Smooth muscle cell of the brain vasculature (primary cell): ENCODE measurements around the gene CD164L2.
"Not testable (repeated sequence)": the region's sequence is repeated elsewhere in the genome, so short reads cannot be mapped to it uniquely, and the experiment has no call there.

Source experiments
- DNase-seq: peaks from one replicate; pipeline ENCODE4 v3.0.0-alpha.2; 2012; ENCODE audit warnings: low read depth, low spot score

Gene CD164L2

DNA sequence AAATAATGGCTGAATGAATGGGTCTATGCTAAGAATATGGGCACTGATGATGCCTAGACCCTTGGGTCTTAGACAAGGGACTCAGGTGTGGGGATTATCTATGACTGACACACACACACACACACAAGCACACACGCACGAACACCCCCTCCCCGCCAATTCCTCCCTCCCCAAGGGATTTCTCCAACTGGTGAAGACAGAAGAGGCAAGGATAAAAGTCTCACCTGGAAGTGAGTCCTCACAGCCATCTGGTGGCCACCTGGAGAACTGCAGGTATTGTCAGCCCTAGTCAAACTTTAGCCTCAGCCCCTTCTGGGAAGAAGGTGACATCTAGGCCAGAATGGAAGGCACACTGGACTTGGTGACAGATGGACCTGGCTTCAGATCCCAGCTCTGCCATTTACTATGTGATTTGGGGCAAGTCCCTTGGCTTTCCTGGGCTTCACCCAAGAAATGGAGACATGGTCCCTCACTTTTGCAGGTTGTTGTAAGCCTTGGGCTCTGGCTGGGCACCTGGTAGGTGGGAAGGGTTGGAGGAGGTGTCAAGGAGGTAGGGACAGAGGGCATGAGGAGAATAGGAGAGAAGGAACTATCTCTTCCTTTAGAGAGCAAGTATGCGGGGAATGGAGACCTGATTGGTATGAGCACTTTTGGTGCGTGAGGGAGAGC, 5.3 kb upstream of the CD164L2 start:
- no peak for DNase-seq

DNA sequence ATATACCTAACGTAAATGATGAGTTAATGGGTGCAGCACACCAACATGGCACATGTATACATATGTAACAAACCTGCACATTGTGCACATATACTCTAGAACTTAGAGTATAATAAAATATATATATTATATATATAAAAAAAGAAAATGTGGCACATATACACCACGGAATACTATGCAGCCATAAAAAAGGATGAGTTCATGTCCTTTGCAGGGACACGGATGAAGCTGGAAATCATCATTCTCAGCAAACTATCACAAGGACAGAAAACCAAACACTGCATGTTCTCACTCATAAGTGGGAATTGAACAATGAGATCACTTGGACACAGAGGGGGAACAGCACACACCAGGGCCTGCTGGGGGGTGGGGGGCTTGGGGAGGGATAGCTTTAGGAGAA, 1.7 kb upstream of the CD164L2 start:
- not testable (repeated sequence) for DNase-seq

DNA sequence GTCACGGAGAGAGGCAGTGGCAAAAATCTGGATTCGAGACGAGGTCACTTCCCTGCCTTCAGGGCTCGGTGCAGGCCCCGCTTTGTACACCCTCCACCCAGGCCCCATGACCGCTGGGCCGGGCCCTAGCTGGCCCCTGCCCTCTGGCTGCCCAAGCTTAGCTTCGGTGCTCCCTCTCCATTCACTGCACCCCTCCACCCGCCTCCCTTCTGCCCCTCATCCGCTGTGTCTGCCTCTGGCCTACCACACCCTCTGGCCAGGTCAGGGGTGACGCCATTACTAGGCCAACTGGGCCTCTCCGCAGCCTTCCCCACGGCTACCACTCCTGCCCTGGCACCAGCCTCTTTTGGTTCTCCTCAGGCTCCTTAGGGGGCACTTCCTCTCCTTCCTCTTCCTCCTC, 528 bp upstream of the CD164L2 start:
- DNase-seq: no peak

DNA sequence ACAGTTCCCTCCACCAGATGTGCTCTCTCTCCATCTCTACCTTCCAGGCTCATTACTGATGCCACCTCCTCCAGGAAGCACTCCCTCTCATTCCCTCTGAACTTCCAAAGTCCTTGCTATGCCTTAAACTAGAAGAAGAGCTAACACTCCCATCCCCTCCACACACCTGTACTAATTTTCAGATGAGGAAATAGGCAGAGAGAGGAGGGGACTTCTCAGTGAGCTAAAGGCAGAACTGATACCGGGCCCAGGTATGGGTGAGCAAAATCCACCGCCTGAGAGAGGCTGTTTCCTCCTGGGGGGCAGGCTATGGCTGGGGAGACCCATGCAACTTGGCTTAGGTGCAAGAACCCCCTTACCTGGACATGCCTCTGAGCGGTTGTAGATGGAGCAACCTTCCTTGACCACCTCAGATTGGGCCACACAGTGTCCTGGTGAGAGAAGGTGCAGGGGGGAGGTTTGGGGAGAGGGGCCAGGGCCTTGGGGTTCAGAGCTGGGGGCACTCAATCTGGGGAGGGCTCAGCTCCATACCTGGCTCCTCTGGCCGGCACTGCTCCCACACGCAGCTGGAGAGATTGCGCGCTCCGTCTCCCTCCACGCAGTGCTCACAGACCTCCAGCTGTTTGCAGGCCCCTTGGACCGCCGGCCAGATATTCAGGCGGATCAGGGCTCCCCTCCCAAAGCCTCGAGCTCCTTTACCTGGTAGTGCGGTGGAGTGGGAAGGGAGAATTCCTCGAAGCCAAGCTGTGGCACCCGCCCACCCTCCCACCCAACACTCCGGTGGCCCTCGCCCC, 967 bp downstream of the CD164L2 start:
- no peak for DNase-seq

DNA sequence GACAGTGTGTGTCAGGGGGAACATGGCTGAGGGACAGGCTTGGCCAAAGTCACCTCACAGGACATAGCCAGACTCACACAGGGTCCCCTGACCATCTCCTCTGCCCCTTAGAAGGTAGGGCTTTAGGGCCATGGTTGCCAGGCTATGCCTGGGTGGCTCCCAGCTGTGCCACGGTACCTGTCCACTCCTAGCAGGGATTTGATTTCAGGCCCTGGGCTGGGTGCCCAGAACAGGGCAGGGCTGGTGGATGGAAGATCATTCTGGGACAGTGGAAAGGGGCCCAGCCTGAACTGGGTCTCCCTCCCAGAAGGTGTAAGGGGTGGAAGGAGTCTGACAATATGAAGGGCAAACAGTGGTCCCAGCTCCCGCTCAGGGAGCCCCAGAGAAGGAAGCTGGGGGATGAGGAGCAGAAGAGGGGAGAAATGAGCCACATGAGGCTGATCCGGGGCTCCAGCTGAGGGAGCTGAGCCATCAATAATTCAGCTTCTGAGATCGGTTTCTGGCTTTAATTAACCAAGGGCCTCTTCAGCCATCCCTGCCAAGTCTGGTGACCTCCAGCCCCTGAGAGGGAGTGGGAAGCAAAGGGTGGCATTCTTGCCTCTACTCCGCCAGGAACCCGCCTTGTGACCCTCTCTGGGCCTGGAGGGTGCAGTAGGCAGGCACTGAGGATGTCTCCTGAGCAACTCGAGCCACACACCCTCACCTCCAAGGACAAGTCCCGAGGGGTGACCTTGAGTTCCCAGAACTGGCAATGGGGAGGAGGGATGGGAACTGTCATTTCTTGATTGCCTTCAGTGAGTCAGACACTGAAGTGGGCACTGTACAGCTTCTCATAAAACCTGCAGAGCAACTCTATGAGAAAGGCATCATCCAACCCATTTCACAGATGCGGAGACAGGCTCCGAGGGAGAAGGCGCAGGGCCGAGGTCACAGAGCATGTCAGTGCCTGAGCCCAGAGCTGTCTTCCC, 2.1 kb downstream of the CD164L2 start:
- no peak for DNase-seq

DNA sequence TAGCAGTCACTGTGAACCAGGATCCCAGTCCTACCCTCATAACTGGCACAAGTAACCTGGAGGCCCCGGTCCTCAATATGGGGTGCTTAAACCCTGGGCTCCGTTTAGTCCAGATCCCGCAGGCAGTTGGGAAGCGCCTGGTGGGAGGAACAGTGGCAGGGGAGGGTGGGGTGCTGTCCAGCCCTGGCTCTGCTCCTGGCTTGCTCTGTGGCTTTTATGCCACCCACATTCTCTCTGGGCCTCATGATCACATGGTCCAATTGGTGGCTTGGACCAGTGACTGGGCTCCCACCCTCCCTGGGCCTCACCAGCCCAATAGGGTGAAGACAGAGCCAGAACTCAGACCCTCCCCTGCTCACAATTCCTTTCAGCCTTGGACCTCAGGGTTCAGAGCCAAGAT, 2.9 kb downstream of the CD164L2 start:
- DNase-seq: no peak

DNA sequence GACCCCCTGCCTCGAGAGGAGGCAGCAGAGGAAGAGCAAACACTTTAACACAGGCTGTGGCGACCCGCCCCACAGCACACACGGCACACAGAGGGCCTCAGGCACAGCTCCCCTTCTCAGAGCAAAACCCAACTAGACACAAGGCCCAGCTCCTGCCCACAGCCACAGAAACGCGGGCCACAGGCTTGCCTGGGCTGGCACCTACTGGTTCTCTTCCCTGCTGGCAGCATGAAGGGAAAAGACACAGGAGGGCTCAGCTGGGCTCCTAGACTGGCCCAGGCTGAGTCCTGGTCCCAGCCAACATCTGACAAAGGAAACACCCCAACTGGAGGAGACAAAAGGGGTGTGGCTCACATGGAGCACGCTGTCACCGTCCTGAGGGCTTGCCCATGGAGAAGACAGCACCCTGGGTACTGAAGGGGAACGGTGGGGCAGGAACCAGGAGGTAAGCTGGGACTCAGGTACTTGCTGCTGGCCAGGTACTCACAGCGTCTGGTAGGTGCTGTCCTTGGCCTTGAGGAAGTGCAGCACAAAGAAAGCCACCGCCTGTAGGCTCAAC, 3.5 kb downstream of the CD164L2 start:
- no peak for DNase-seq

DNA sequence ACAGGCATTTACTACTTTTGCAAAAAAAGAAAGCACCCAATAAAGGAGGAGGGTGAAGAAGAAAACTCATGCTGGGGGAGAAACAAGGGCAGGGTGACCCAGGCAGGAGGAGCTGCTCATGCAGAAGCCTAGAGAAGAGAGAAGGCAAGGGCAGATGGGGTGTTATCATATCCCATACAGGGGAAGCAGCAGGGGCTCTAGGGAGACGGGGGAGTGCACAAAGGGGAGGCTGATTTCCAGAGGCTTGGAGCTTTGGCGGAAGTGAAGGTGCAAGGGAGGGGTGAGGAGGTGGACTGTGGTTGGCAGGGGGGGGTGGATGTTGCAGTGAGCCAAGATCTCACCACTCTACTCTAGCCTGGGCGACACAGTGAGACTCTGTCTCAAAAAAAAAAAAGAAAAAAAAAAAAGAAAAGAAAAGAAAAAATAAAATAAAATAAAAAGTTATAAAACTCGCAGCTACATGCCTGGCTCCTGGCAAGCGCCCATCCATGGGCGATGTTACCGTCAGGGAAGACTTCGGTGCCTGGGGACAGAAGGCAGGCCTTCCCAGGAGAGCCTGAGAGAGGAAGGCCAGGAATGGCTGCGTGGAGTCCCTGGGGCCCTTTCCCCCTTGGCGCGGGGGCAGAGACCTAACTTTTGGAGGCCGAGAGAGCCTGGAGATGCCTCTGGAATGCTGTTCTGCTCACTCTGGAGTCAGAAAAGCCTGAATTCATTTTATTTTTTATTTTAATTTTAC, 5.2 kb downstream of the CD164L2 start:
- DNase-seq: no peak

DNA sequence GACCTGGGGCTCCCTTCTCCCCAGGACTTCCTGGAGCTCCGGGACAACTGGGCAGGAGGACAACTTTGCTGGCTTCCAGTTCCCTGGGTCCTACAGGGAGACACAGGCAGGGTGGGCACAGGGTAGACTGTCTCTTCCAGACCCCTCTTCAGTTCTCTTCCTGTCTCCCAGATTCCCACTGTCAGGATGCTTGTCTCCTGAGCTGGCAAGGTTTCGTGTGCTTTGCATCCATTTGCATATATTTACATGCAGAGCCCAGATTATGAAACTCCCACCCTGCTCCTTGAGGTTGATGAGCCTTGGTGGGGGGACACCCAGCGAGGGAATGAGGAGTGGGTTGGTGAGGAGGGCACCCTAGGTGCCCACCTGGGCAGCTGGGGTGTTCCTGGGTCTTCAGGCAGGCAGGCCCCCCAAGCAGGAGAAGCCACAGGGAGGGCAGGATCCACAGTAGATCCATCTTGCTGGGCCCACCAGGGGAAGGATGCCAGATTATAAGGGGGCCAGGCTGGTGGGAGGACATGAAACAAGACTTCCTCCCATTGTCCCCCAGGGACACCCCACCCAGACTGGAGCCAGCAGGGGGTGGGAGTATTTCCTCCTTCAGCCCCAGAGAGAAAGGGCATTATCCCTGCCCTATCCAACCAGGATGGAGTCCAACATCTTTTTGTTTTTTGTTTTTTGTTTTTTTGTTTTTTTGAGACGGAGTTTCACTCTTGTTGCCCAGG, 8.6 kb downstream of the CD164L2 start, which contains the start of gene FCN3:
Gene FCN3 (minus strand): TSS at position 463 of the 725 bp plus-strand sequence. CDS start 6 bp downstream, at position 457.
- no peak for DNase-seq

DNA sequence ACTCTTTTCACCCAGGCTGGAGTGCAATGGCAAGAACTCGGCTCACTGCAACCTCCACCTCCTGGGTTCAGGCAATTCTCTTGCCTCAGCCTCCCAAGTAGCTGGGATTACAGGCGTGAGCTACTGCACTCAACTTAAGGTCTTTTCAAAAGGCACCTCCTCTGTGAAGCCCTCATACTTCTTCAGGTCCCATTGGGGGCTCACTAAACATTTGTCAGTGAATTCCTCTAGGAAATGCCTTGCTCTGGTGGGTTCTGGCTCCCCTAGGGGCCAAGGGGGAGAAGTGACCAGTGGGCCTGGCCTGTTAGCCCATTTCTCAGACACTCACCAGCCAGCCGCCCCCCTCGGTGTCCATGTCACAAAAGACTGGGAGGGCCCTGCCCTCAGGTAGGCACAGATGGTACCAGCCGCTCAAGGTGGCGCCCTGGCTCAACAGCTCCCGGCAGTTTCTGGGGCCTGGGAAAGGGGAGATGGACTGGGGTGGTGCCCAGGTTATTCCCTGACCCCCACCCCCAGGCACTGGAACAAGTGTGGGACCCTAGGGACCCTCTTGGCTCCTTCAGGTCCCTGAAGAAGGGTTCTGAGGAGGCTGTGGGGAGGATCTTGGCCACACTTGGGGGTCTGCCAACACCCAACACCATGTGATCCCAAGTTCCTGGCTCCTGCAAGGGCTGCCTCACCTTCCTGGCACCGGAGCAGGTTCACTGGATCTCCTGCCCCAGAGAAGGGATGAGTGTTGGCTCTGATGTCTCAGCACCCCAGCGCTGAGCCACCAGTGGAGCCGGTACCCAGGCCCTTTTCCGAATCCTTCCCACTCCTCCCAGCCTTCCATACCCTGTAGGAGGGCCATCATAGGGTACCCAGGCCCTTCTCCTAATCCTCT, 10.1 kb downstream of the CD164L2 start:
- DNase-seq: no peak

DNA sequence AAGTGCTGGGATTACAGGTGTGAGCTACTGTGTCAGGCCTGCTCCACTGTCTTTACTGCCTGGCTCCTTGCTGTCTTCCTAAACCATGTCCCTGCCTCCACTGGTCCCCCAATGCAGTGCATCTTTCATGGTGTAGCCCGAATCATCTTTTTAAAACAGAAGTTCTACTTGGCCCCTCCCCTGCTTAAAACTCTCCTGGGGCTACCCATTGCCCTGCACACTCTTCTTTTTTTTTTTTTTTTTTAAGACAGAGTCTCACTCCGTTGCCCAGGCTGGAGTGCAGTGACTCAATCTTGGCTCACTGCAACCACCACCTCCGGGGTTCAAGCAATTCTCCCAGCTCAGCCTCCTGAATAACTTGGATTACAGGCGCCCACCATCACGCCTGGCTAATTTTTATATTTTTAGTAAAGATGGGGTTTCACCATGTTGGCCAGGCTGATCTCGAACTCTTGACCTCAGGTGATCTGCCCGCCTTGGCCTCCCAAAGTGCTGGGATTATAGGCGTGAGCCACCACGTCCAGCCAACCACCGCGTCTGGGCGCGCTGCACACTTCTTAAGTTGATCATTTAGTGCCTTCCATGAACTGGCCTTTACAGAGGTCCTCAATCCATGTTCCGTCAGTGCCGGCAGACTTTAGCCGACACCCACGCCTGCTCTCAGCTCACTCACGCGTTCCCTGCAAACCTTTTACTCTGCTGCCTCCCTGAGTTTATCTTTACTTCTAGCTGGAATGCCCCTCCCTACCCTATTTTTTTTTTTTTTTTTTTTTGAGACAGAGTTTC, 10.9 kb downstream of the CD164L2 start:
- no peak for DNase-seq

DNA sequence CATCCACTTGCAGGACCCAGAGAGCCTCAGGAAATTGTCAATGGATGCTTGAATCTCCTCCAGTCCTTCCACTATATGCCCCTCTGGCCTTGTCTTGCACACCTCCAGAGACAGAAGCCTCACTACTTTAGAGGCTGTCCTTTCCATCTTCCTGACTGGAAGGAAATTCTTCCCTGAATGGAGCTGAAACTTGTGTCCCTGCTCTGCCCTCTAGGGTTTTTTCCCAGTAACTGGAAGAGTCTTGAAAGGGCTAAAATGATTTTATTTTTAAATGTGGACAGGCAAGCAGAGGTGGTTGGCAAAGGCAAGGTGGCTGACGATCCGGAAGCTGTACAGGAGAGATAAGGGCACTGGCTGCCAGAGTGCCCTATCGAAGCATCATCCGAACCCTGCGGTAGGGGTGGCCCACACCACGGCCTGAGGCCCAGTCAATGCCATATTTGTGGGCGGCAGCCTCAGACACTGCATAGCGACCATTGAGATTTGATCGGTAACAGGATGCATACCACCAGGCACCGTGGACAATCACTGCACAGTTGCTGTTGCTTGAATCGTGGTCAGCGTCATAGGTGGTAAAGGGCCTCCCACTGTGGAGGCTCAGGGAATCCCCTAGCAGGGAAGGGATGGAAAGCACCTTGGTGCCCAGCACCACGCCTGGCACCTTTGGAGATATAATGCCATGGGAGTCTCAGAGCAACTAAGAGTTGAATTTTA, 14.1 kb downstream of the CD164L2 start:
- DNase-seq: no peak

DNA sequence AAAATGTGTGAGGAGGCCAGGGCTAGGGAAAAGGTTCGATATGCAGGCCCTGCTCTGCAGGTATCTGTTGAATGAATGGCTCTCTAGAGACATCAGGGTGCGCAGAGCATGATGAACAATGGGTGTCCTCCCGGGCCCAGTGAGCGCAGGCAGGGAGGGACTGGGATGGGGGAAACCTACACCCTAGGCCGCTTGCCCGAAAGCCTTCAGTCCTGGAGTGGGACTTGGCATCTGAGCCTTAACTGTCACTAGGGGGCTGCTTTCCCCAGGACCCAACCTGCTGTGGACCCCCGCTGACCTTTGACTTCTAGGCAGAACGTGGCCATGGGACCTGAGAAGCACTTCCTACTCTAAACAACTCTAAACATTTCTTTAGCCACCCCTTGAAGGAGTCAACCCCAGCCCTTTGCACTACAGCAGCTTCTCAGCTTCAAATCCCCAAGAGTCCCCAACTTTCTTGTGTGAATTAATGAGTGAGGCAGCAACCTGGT, 15.9 kb downstream of the CD164L2 start:
- DNase-seq: no peak

DNA sequence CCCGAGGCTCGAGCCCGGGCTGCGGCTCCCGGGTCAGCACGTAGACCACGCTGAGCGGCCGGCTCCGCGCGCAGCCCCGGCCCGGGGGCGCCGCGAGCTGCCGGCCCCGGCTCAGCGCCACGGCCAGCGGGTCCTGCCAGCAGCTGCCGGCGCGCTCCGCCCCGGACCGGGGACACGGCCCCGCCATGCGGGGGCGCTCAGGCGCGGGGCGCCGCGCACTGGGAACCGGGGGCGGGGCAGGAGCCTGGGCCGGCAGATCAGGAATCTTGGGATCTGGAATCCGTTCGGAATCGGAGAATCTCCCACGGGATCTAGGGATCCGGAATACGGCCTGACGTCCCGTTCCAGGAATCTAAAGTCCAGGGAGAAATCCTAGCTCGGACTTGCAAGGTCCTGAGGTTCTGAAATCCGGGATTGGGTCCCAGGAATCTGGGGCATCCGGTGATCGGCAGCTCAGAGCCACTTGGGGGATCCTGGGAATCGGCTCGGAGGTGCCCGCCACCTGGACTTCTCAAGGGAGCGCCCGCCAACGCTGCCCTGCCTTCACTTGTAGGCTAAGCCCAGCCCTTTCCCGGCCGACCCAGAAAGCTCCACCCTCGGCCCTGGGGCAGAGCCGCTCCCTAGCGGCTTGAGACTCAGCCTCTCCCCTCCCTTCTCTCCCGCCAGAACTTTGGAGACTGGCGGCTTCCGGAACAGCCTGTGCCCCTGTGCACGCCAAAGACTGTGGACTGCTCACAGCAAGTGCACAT, 16.5 kb downstream of the CD164L2 start, which contains the start of gene MAP3K6:
Gene MAP3K6 (minus strand): TSS at position 551 of the 749 bp plus-strand sequence. CDS start 364 bp downstream, at position 187.
- DNase-seq: peak; percentile 41

DNA sequence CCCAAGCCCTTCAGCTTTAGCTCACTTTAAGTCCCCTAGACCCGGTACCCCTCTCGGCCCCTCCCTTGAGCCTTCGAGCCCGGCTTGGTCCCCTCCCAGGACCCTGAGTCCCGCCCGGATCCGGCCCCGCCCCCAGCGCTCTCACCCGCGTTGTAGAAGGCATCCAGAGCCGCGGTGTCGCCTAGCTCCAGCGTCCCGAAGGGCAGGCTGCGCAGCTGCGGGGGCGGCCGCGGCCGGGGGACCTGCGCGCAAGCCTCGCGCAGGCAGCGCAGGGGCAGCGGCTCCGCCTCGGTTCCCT, 17.1 kb downstream of the CD164L2 start:
- no peak for DNase-seq

DNA sequence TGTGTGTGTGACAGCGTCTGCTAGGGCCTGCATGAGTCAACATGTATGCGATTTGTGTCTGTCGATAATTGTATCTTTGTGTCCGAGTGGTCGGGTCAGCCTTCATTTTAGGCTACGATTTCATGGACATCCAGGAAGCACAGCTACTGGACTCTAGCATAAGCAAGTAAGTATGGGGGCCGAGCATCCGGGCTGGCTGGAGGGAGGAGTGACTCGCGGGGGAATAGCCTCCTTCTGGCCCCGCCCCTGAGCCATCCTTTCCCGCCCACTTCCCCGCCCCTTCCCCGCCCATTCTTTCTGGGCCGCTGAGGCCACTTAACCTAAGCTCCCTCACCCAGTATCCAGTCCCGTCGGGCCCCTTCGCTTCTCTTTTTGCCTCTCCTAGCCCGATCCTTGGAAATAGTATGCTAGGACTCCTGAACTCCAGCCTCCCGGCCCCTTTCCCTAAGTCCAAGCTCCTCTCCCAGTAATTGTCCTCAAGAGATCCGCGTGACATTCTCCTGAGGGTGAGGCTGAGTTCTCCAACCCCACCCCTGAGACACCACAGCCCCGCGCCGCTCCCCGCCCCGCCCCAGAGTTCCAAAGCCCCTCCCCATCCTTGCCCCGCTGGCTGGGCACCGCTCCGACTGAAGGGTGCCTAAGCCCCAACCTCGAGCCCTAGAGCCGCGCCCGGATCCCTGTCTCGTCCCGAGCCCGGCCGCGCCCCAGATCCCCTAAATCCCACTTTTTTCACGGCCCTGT, 17.6 kb downstream of the CD164L2 start:
- DNase-seq: peak; percentile 78
